MM.1S (cell line): Measurements from ENCODE around the gene HORMAD2.

Source experiments
- DNase-seq: peaks from one replicate; pipeline ENCODE4 v3.0.0-alpha.2; 2015
- H2AFZ ChIP-seq: fragments of 300-600 bp; sonication (generic); 2 replicates; pipeline ENCODE4 v1.6.0; 2016; ENCODE audit warnings: antibody characterized with exemption, low read length
- H3F3A ChIP-seq: fragments of 300-600 bp; sonication (generic); 2 replicates; pipeline ENCODE4 v1.6.1; 2016; ENCODE audit warnings: mild to moderate bottlenecking, antibody characterized with exemption, low read length, moderate library complexity, mixed read lengths; ENCODE audit not compliant: insufficient read depth
- H3K27ac ChIP-seq: fragments of 300-600 bp; sonication (generic); 2 replicates; pipeline ENCODE4 v1.5.1; 2016; ENCODE audit warnings: mild to moderate bottlenecking, low read length
- H3K27me3 ChIP-seq: fragments of 300-600 bp; sonication (generic); replicated peaks from 2 replicates; pipeline ENCODE4 v1.6.0; 2016; ENCODE audit warnings: low read length; ENCODE audit not compliant: insufficient read depth
- H3K36me3 ChIP-seq: fragments of 300-600 bp; sonication (generic); replicated peaks from 2 replicates; pipeline ENCODE4 v1.6.1; 2016; ENCODE audit warnings: mild to moderate bottlenecking, low read length, mixed read lengths; ENCODE audit not compliant: insufficient read depth
- H3K4me1 ChIP-seq: fragments of 300-600 bp; sonication (generic); 2 replicates; pipeline ENCODE4 v1.6.1; 2016; ENCODE audit warnings: low read length, mixed read lengths
- H3K4me2 ChIP-seq: fragments of 300-600 bp; sonication (generic); 2 replicates; pipeline ENCODE4 v1.6.0; 2016; ENCODE audit warnings: low read depth, low read length
- H3K4me3 ChIP-seq: fragments of 300-600 bp; sonication (generic); 2 replicates; pipeline ENCODE4 v1.5.1; 2016; ENCODE audit warnings: low read length, mixed read lengths
- H3K79me2 ChIP-seq: fragments of 300-600 bp; sonication (generic); 2 replicates; pipeline ENCODE4 v1.6.1; 2016; ENCODE audit warnings: mixed run types, low read length, mixed read lengths
- H3K9ac ChIP-seq: fragments of 300-600 bp; sonication (generic); 2 replicates; pipeline ENCODE4 v1.6.1; 2016; ENCODE audit warnings: low read length, mixed read lengths
- H3K9me2 ChIP-seq: fragments of 300-600 bp; sonication (generic); replicated peaks from 2 replicates; pipeline ENCODE4 v1.6.1; 2016; ENCODE audit warnings: mild to moderate bottlenecking, low read length, mixed read lengths; ENCODE audit not compliant: insufficient read depth
- H3K9me3 ChIP-seq: fragments of 300-600 bp; sonication (generic); replicated peaks from 2 replicates; pipeline ENCODE4 v1.6.1; 2016; ENCODE audit warnings: mild to moderate bottlenecking, low read length, mixed read lengths; ENCODE audit not compliant: insufficient read depth
- H4K20me1 ChIP-seq: fragments of 300-600 bp; sonication (generic); 2 replicates; pipeline ENCODE4 v1.6.1; 2016; ENCODE audit warnings: mild to moderate bottlenecking, low read length, moderate library complexity, mixed read lengths; ENCODE audit not compliant: insufficient read depth
- EZH2 ChIP-seq: fragments of 300-600 bp; sonication (generic); optimal IDR thresholded peaks from 2 replicates; pipeline ENCODE3; 2017; ENCODE audit warnings: low read depth, mild to moderate bottlenecking, antibody characterized with exemption, low read length, mixed read lengths
- EZH2phosphoT487 ChIP-seq: fragments of 300-600 bp; sonication (generic); IDR thresholded peaks from 2 replicates; pipeline ENCODE4 v1.6.1; 2018; ENCODE audit warnings: antibody characterized with exemption, low read length
- TF ChIP-seq, protein P1 (sequence below): fragments of 300-600 bp; sonication (generic); IDR thresholded peaks from 2 replicates; pipeline ENCODE4 v1.5.1; 2016; ENCODE audit warnings: antibody characterized with exemption, low read length, mixed read lengths

Gene HORMAD2

GRCh38 chr22:30226192-30226832 is 146.0 kb downstream of the HORMAD2 start:
- Histone ChIP-seq H3K4me2 (no peak overlapping the region), H3K27me3 (peaks cover 53% of the 10 kb centered on the region), H2AFZ (no peak overlapping the region), H3K4me3 (no peak overlapping the region), H4K20me1 (no peaks in the 10 kb centered on the region), H3K9me3 (no peaks in the 10 kb centered on the region), H3K79me2 (no peaks in the 10 kb centered on the region), H3K4me1 (peaks cover 30% of the 10 kb centered on the region), H3K36me3 (no peaks in the 10 kb centered on the region), H3F3A (peaks cover 11% of the 10 kb centered on the region), H3K27ac (no peak overlapping the region), H3K9ac (no peak overlapping the region), H3K9me2 (no peaks in the 10 kb centered on the region)
- TF ChIP-seq EZH2phosphoT487, result no peak
- TF ChIP-seq EZH2, result no peak
- TF ChIP-seq, protein P1, sequence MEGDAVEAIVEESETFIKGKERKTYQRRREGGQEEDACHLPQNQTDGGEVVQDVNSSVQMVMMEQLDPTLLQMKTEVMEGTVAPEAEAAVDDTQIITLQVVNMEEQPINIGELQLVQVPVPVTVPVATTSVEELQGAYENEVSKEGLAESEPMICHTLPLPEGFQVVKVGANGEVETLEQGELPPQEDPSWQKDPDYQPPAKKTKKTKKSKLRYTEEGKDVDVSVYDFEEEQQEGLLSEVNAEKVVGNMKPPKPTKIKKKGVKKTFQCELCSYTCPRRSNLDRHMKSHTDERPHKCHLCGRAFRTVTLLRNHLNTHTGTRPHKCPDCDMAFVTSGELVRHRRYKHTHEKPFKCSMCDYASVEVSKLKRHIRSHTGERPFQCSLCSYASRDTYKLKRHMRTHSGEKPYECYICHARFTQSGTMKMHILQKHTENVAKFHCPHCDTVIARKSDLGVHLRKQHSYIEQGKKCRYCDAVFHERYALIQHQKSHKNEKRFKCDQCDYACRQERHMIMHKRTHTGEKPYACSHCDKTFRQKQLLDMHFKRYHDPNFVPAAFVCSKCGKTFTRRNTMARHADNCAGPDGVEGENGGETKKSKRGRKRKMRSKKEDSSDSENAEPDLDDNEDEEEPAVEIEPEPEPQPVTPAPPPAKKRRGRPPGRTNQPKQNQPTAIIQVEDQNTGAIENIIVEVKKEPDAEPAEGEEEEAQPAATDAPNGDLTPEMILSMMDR, result no peak
- DNase-seq, result no peak
